NT2/D1 (cell line): Measurements from ENCODE around the gene DCAF8.

Experiments
- SUZ12 ChIP-seq: IDR thresholded peaks from 2 replicates; pipeline ENCODE4 v1.6.1; 2011; ENCODE audit not compliant: insufficient read length, insufficient read depth; ENCODE audit errors: extremely low read depth
- YY1 ChIP-seq: IDR thresholded peaks from 2 replicates; pipeline ENCODE4 v1.6.1; 2011; ENCODE audit not compliant: insufficient read length, insufficient read depth
- ZNF274 ChIP-seq: IDR thresholded peaks from 2 replicates; pipeline ENCODE4 v1.6.1; 2011; ENCODE audit warnings: mild to moderate bottlenecking, low read depth, low read length

- no peak for TF ChIP-seq SUZ12
- TF ChIP-seq ZNF274, result no peak
- TF ChIP-seq YY1, result no peak
Measured at GRCh38 chr1:160194737-160195059, 67.7 kb downstream of the DCAF8 start.
